ENCODE results near the gene DESI1.

DESI1 gene

DNA sequence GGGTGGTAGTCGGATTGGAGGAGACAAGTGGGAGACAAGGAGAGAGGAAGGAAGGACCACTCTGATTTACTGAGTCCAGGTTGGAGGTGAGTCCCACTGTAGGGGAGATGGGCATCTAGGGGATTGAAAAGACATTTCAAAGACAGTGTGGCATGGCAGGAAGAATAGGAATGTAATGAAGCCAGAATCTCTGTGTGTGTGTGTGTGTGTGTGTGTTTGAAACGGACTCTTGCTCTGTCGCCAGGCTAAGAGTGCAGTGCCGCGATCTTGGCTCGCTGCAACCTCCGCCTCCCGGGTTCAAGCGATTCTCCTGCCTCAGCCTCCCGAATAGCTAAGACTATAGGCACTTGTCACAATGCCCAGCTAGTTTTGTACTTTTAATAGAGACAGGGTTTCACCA, 64.3 kb downstream of the DESI1 start:
- no peak for DNase-seq

GRCh38 chr22:41555325-41555982, 65.4 kb downstream of the DESI1 start:
- DNase-seq: no peak

GRCh38 chr22:41551877-41552582, 68.8 kb downstream of the DESI1 start:
- no peak for DNase-seq

- no peak for DNase-seq
These were observed 69.8 kb downstream of the DESI1 start for GRCh38 chr22:41550952-41551491.

DNA sequence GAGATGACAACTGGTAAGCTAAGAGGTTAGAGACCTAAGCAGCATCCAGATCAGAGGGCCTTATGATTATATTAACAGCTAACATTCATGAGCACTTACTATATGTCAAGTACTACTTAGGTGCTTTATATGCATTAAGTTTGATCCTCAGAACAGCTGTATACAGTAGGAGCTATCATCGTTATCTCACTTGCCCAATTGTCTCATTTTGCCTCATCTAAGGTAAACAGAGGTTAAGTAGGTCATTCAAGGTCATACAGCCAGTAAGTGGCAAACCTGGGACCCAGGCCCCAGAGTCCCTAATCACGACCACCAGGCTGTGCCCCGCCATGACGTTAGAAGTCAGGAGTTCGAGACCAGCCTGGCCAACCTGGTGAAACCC, 72.0 kb downstream of the DESI1 start:
- DNase-seq: no peak
